Stimulated activated CD8-positive, alpha-beta memory T cell treated with anti-CD3 and anti-CD28 coated beads, Interleukin-2, amount 100 ng/mL, for 1 hour (primary cell): ENCODE measurements around the gene TMEM223.
"Not testable (repeated sequence)": the region's sequence is repeated elsewhere in the genome, so short reads cannot be mapped to it uniquely, and the experiment has no call there.

ENCODE experiments used
- DNase-seq, 2 donors: peaks; one replicate each; pipeline ENCODE4 v3.0.0-alpha.2; 2020; ENCODE audit warnings: low read depth in 2 of 2

Gene TMEM223

GRCh38 chr11:62791501-62792201, at the start of gene TMEM223:
TMEM223 (minus strand) TSS chr11:62792006; CDS start chr11:62791994, 12 bp downstream.
- peak; percentile 74 to 80 for DNase-seq

- DNase-seq, result peak; percentile 48 to 58
Measured at GRCh38 chr11:62840721-62841360, 49.0 kb upstream of the TMEM223 start.

GRCh38 chr11:62839050-62839945, 47.5 kb upstream of the TMEM223 start, which contains the start of gene WDR74:
WDR74 (minus strand) TSS chr11:62839590; CDS start chr11:62839570, 20 bp downstream.
- peak; percentile 79 to 82 for DNase-seq

- no peak for DNase-seq
Measured at GRCh38 chr11:62835336-62835735, 43.5 kb upstream of the TMEM223 start.

- no peak for DNase-seq
Measured at GRCh38 chr11:62832336-62833234, 40.8 kb upstream of the TMEM223 start, which contains the start of gene TEX54. TEX54 (minus strand) TSS chr11:62832841.

- DNase-seq, result peak; percentile 99
Measured at GRCh38 chr11:62831520-62832335, 39.9 kb upstream of the TMEM223 start, which contains the start of gene STX5. STX5 (minus strand) TSS chr11:62832051; CDS start chr11:62831243, 808 bp downstream.

- DNase-seq, result no peak
Measured at GRCh38 chr11:62830904-62831519, 39.2 kb upstream of the TMEM223 start.

GRCh38 chr11:62828130-62828529, 36.3 kb upstream of the TMEM223 start:
- DNase-seq, result not testable (repeated sequence)

GRCh38 chr11:62823677-62824076, 31.9 kb upstream of the TMEM223 start:
- no peak for DNase-seq

- DNase-seq, result no peak
Measured at GRCh38 chr11:62817129-62817528, 25.3 kb upstream of the TMEM223 start.

- DNase-seq, result no peak
Measured at GRCh38 chr11:62816557-62816956, 24.8 kb upstream of the TMEM223 start.

GRCh38 chr11:62811659-62812058, 19.9 kb upstream of the TMEM223 start:
- no peak for DNase-seq

- DNase-seq, result no peak
Measured at GRCh38 chr11:62810748-62811147, 18.9 kb upstream of the TMEM223 start.

- DNase-seq, result no peak
Measured at GRCh38 chr11:62806611-62807121, 14.9 kb upstream of the TMEM223 start.

GRCh38 chr11:62805961-62806441, 14.2 kb upstream of the TMEM223 start:
- no peak for DNase-seq

- peak; percentile 92 for DNase-seq
Measured at GRCh38 chr11:62805076-62805892, 13.5 kb upstream of the TMEM223 start, which contains the start of gene NXF1. NXF1 (minus strand) TSS chr11:62805440; CDS start chr11:62805356, 84 bp downstream.

- no peak for DNase-seq
Measured at GRCh38 chr11:62804310-62805075, 12.7 kb upstream of the TMEM223 start.
